Omental fat pad (tissue), 4 donors: ENCODE results near the gene CLMN. TPM values are rescaled to one million over a fixed set of nuclear protein-coding genes. Genes with fewer than 3 reads are reported as not detected.

Experiments
- ATAC-seq: fragments of 150-250 bp; one replicate; pipeline ENCODE4 v1.9.1; 2016; ENCODE audit warnings: mild to moderate bottlenecking, moderate library complexity; ENCODE audit not compliant: low FRiP score
- DNase-seq: peaks from one replicate; pipeline ENCODE4 v3.0.0-alpha.2; 2019; ENCODE audit warnings: low spot score
- CTCF ChIP-seq, 3 donors: fragments of 450-650 bp; IDR thresholded peaks; one replicate each; pipeline ENCODE4 v1.5.1; 2016 to 2017; ENCODE audit warnings: antibody characterized with exemption in 3 of 3, mild to moderate bottlenecking in 3 of 3, moderate library complexity in 2 of 3
- total RNA-seq, 4 donors: library from RNA; depleted of rRNA; stranded (reverse); fragments of >200 nt; gene quantifications; one replicate each; pipeline ENCODE4 v1.1.0, GENCODE V29; 2016

The CLMN gene
- total RNA-seq, 4 donors from 2014 or later: 25.1 to 41.9 (median 32.9) TPM

- TF ChIP-seq CTCF (IDR thresholded peaks at IDR 0.05): no peak
- DNase-seq (no peak), ATAC-seq (no peak)
Measured at GRCh38 chr14:95185767-95186392, 133.8 kb downstream of the CLMN start.

DNA sequence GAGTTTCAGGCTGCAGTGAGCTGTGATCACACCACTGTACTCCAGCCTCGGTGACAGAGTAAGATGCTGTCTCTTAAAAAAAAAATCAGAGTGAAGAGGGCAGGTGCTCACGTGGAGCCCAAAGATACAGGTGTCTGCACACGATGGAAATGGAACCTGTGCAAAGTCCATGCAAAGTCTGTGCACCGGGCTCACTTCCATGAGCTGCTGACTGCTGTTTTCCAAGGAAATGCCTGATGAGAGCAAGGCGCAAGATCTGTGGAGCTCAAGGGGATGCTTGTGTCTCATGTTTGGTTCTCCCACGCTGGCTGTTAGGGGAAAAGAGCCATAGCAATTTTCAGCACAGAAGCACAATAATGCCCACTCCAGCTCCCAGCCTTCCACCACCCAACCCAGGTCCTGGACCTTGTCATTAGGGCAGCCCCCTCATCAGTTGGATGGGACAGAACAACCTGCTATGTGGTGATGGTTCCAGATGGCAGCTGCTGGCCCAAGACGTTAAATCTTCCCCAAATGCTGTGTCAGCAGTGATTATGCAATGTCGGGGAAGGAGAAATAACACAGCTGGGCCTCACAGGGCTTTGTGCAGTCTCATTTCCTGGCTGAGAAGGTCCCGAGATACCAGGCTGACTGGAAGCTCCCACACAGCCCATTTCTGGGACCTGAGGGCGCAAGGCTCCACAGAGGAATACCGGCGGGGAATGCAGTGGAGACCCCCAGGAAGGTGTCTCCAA is 134.5 kb downstream of the CLMN start:
- ATAC-seq (no peak), DNase-seq (no peak)
- TF ChIP-seq CTCF (IDR thresholded peaks at IDR 0.05): no peak

DNA sequence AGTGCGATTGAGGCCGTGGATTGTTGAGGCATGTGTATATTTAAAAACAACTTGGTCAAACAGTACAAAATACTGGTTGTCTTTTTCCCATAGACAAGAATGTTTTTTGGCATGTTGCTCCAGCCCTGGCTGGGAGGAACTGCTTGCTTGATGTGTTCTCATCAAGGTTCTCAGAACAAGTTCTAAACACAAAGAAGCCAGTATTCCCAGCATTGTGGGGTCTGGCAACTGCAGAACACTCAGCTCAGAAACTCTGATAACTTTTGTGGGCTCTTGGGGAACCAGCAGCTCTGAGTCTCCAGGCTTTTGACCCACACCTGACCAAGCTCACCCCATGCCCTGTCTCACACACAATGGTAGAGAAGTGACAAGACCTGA is 135.3 kb downstream of the CLMN start:
- no peak for DNase-seq
- no peak for ATAC-seq
- TF ChIP-seq CTCF (IDR thresholded peaks at IDR 0.05): no peak

GRCh38 chr14:95183532-95184412 is 135.9 kb downstream of the CLMN start:
- no peak for ATAC-seq
- no peak for DNase-seq
- TF ChIP-seq CTCF (IDR thresholded peaks at IDR 0.05): no peak

DNA sequence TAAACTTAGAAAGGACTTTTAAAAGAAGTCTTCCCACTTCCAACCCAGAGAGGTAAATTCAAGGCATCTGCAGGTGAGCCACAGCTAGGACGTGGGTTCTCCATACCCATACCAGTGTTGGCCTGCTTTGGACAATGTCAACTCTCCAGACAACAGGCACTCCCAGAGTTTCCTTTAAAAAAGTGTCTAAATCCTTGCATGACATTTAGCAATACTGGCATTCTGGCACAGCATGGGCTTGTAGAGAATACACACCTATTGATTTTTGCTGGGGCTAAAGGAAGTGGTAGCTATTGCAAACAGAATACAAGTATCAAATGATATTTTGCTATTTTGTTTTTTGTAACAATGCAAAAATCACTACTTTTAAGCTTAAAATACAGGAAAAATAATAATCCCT is 136.6 kb downstream of the CLMN start:
- no peak for TF ChIP-seq CTCF (IDR thresholded peaks at IDR 0.05)
- DNase-seq: no peak
- ATAC-seq: no peak

GRCh38 chr14:95182379-95182778 is 137.3 kb downstream of the CLMN start:
- TF ChIP-seq CTCF (IDR thresholded peaks at IDR 0.05): no peak
- ATAC-seq (no peak), DNase-seq (no peak)
